Measurements from ENCODE around the gene VPS13A.

VPS13A gene

DNA sequence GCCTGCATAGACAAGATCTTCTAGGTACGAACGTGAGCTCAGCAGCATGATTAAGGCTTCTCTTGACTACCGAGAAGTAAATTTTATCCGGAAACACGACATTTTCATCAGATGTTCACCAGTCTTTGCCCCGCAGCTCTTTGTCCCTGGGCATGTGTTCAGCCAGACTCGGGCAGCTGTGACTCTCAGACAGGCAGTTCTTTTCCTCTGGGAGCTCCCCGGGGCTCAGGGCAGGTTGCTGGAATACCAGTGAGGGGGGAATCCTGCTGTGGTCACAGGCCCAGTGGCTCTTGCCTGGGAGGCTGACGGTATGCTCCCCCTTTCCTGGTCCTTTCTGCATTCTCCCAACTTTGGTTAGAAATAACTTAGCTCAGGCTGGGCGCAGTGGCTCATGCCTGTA lies 284.7 kb downstream of the VPS13A start:
- H3K4me1 Mint-ChIP-seq = peaks cover 8% of the 10 kb centered on the region
- peaks cover 46% of the 10 kb centered on the region for H3K27me3 Mint-ChIP-seq
- H3K36me3 Mint-ChIP-seq (ENCODE audit: insufficient read depth) = no peaks in the 10 kb centered on the region
- no peak for DNase-seq (ENCODE audit: low spot score in 2 of 2)
- no peak overlapping the region for H3K27ac Mint-ChIP-seq (ENCODE audit: low read depth)
- no peak overlapping the region for H3K4me3 Mint-ChIP-seq
- H3K9me3 Mint-ChIP-seq = no peaks in the 10 kb centered on the region
- ATAC-seq (replicated peaks; ENCODE audit: extremely low read depth, poor library complexity, severe bottlenecking) = no peak

GRCh38 chr9:77463151-77463550 lies 285.8 kb downstream of the VPS13A start:
- Mint-ChIP-seq H3K4me3 (no peak overlapping the region), H3K36me3 (ENCODE audit: insufficient read depth) (no peaks in the 10 kb centered on the region), H3K4me1 (peaks cover 2% of the 10 kb centered on the region), H3K27ac (ENCODE audit: low read depth) (no peak overlapping the region), H3K27me3 (peaks cover 47% of the 10 kb centered on the region), H3K9me3 (no peaks in the 10 kb centered on the region)
- ATAC-seq (replicated peaks; ENCODE audit: extremely low read depth, poor library complexity, severe bottlenecking) (no peak), DNase-seq (ENCODE audit: low spot score in 2 of 2) (no peak)

- Mint-ChIP-seq H3K4me1 (no peaks in the 10 kb centered on the region), H3K27me3 (peaks cover 46% of the 10 kb centered on the region), H3K36me3 (ENCODE audit: insufficient read depth) (no peaks in the 10 kb centered on the region), H3K4me3 (no peak overlapping the region), H3K9me3 (no peaks in the 10 kb centered on the region), H3K27ac (ENCODE audit: low read depth) (no peak overlapping the region)
- DNase-seq (ENCODE audit: low spot score in 2 of 2) (no peak), ATAC-seq (replicated peaks; ENCODE audit: extremely low read depth, poor library complexity, severe bottlenecking) (no peak)
These were observed 287.3 kb downstream of the VPS13A start for GRCh38 chr9:77464661-77465060.

DNA sequence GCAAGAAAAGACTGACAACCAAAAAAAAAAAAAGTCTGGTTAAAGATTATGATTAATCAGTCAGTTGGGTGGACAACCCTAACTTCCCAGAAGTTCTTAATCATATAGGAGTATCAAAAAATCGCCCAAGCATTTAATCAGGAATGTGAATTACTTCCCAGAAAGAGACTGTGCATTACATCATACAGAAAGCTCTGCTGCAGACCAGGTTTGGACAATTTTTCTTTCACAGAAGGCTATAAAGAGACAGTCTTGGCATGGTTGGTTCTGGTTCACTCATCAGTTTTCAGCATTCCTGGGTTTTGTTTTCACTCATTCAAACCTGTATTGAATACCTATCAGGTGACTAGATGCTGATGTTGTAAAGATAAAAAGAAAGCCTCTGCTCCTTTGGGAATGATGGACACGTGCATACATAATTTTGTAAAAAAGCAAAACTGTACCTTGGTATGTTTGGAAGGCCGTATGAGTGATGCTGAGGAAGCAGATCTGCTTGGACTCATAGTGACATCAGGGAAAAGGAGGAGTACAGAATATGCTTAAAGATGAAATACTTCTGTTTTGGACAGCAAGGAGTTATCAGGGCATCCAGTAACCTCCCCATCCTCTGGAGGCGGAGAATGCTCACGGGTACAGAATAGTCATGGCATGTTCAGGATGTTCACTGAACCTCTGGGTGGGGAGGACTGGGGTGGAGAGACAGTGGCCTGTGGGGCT lies 292.3 kb downstream of the VPS13A start:
- no peak for ATAC-seq (replicated peaks; ENCODE audit: extremely low read depth, poor library complexity, severe bottlenecking)
- Mint-ChIP-seq H3K4me3 (no peak overlapping the region), H3K27me3 (peaks cover 32% of the 10 kb centered on the region)

More for the DNA sequence above, 292.3 kb downstream of the VPS13A start:
- no peaks in the 10 kb centered on the region for H3K4me1 Mint-ChIP-seq
- no peak for DNase-seq (ENCODE audit: low spot score in 2 of 2)
- no peak overlapping the region for H3K27ac Mint-ChIP-seq (ENCODE audit: low read depth)
- H3K9me3 Mint-ChIP-seq = no peaks in the 10 kb centered on the region
- no peaks in the 10 kb centered on the region for H3K36me3 Mint-ChIP-seq (ENCODE audit: insufficient read depth)
